Sciatic nerve (tissue), 2 donors: ENCODE measurements around the gene CADPS2. TPM values are rescaled to one million over a fixed set of nuclear protein-coding genes. Genes with fewer than 3 reads are reported as not detected.
"Not testable (repeated sequence)": the region's sequence is repeated elsewhere in the genome, so short reads cannot be mapped to it uniquely, and the experiment has no call there.

ENCODE experiments used
- ATAC-seq: fragments of 200-7000 bp; cut with Tn5 transposase; one replicate; pipeline ENCODE4 v1.9.1; 2020; ENCODE audit warnings: mild to moderate bottlenecking, moderate library complexity
- DNase-seq: peaks from one replicate; pipeline ENCODE4 v3.0.0-alpha.2; 2020; ENCODE audit warnings: low spot score
- intact Hi-C: fragments of 100-400 bp; cut with DNase I; formaldehyde crosslinking; loops from one replicate; pipeline ENCODE4 v1.14.2; 2022
- total RNA-seq: library from RNA; stranded (reverse); fragmentation: NEBNext Ultra II Directional; extraction: Animal tissue kit (Norgen Biotek cat#: 25700); gene quantifications from one replicate; pipeline ENCODE4 v1.2.1, GENCODE V29; 2021
- donor health status: DM: no; HTN: no; CAD: no.
- donor health status: DM: no; HTN: no; CAD: no.

Gene CADPS2
- total RNA-seq, 1 donor from 2014 or later: 11.0 TPM

GRCh38 chr7:122864016-122864415, 22.2 kb downstream of the CADPS2 start:
- ATAC-seq: no peak
- intact Hi-C loops: loop anchor here (5.0 kb wide), 1 partner anchor 537 kb away; no protein-coding TSS in a partner anchor
- DNase-seq: no peak

GRCh38 chr7:122858320-122858719, 27.9 kb downstream of the CADPS2 start:
- ATAC-seq (no peak), DNase-seq (no peak)
- intact Hi-C loops: no loop called here

- DNase-seq (no peak), ATAC-seq (no peak)
- intact Hi-C loops: no loop called here
Measured at GRCh38 chr7:122850528-122850927, 35.7 kb downstream of the CADPS2 start.

GRCh38 chr7:122849957-122850328, 36.3 kb downstream of the CADPS2 start:
- no peak for ATAC-seq
- no peak for DNase-seq
- intact Hi-C loops: no loop called here

- no peak for DNase-seq
- intact Hi-C loops: no loop called here
- ATAC-seq: no peak
Measured at GRCh38 chr7:122849322-122849956, 36.8 kb downstream of the CADPS2 start.

- intact Hi-C loops: no loop called here
Measured at GRCh38 chr7:122847871-122848473, 38.3 kb downstream of the CADPS2 start.

GRCh38 chr7:122846591-122846990, 39.7 kb downstream of the CADPS2 start:
- ATAC-seq: no peak

More at GRCh38 chr7:122847871-122848473, 38.3 kb downstream of the CADPS2 start:
- no peak for ATAC-seq
- no peak for DNase-seq

GRCh38 chr7:122845286-122845685, 41.0 kb downstream of the CADPS2 start:
- intact Hi-C loops: no loop called here
- no peak for DNase-seq
- no peak for ATAC-seq

More at GRCh38 chr7:122846591-122846990, 39.7 kb downstream of the CADPS2 start:
- intact Hi-C loops: no loop called here
- DNase-seq: no peak

- DNase-seq (no peak), ATAC-seq (no peak)
- intact Hi-C loops: no loop called here
Measured at GRCh38 chr7:122844191-122844988, 41.9 kb downstream of the CADPS2 start.

GRCh38 chr7:122842971-122843370, 43.3 kb downstream of the CADPS2 start:
- no peak for ATAC-seq
- DNase-seq: no peak
- intact Hi-C loops: no loop called here

GRCh38 chr7:122836286-122836685, 50.0 kb downstream of the CADPS2 start:
- intact Hi-C loops, DNase-seq, ATAC-seq: not testable (repeated sequence)

GRCh38 chr7:122834571-122834942, 51.7 kb downstream of the CADPS2 start:
- DNase-seq, intact Hi-C loops, ATAC-seq: not testable (repeated sequence)

GRCh38 chr7:122833888-122834570, 52.2 kb downstream of the CADPS2 start:
- intact Hi-C loops: no loop called here
- no peak for DNase-seq
- ATAC-seq: no peak

GRCh38 chr7:122831436-122831835, 54.8 kb downstream of the CADPS2 start:
- intact Hi-C loops: no loop called here
- DNase-seq: no peak
- no peak for ATAC-seq

GRCh38 chr7:122829962-122830361, 56.3 kb downstream of the CADPS2 start:
- no peak for DNase-seq
- no peak for ATAC-seq
- intact Hi-C loops: no loop called here

GRCh38 chr7:122827763-122828162, 58.5 kb downstream of the CADPS2 start:
- intact Hi-C loops: no loop called here
- no peak for ATAC-seq
- DNase-seq: no peak

GRCh38 chr7:122813845-122814244, 72.4 kb downstream of the CADPS2 start:
- ATAC-seq: no peak
- intact Hi-C loops: no loop called here
- no peak for DNase-seq

- intact Hi-C loops: no loop called here
- ATAC-seq (no peak), DNase-seq (no peak)
Measured at GRCh38 chr7:122803851-122804250, 82.4 kb downstream of the CADPS2 start.

- intact Hi-C loops: no loop called here
- DNase-seq (no peak), ATAC-seq (no peak)
Measured at GRCh38 chr7:122803323-122803722, 82.9 kb downstream of the CADPS2 start.
